Stimulated activated CD8-positive, alpha-beta memory T cell treated with anti-CD3 and anti-CD28 coated beads, Interleukin-4, amount 100 ng/mL, for 48 hours (primary cell): ENCODE measurements around the gene GOLGA6D.
"Not testable (repeated sequence)": the region's sequence is repeated elsewhere in the genome, so short reads cannot be mapped to it uniquely, and the experiment has no call there.

Experiments used
- DNase-seq: peaks from one replicate; pipeline ENCODE4 v3.0.0-alpha.2; 2020

Gene GOLGA6D, protein sequence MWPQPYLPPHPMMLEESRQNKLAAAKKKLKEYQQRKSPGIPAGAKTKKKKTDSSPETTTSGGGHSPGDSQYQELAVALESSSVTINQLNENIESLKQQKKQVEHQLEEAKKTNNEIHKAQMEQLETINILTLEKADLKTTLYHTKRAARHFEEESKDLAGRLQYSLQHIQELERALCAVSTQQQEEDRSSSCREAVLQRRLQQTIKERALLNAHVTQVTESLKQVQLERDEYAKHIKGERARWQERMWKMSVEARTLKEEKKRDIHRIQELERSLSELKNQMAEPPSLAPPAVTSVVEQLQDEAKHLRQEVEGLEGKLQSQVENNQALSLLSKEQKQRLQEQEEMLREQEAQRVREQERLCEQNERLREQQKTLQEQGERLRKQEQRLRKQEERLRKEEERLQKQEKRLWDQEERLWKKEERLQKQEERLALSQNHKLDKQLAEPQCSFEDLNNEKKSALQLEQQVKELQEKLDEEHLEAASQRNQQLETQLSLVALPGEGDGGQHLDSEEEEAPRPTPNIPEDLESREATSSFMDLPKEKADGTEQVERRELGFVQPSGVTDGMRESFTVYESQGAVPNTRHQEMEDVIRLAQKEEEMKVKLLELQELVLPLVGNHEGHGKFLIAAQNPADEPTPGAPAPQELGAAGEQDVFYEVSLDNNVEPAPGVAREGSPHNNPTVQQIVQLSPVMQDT

DNA sequence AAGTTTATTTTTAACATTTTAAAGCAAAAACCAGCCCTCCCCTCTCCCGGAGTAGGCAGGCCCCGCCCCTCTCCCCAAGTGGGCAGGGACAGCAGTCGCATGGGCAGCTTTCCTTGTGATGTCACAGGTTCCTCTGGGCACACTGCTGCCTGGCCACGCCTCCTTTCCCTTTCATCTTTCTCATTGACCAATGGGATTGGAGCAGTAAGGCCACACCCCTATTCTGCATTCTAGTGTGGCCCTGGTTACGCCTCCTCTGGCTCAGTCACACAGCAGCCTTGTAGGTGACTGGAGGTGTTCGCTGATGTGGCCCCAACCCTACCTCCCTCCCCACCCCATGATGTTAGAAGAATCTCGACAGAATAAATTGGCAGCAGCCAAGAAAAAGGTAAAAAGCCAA lies at the start of gene GOLGA6D:
GOLGA6D (plus strand) TSS at position 264 of the 400 bp plus-strand sequence; CDS start at position 305, 41 bp downstream.
- not testable (repeated sequence) for DNase-seq

DNA sequence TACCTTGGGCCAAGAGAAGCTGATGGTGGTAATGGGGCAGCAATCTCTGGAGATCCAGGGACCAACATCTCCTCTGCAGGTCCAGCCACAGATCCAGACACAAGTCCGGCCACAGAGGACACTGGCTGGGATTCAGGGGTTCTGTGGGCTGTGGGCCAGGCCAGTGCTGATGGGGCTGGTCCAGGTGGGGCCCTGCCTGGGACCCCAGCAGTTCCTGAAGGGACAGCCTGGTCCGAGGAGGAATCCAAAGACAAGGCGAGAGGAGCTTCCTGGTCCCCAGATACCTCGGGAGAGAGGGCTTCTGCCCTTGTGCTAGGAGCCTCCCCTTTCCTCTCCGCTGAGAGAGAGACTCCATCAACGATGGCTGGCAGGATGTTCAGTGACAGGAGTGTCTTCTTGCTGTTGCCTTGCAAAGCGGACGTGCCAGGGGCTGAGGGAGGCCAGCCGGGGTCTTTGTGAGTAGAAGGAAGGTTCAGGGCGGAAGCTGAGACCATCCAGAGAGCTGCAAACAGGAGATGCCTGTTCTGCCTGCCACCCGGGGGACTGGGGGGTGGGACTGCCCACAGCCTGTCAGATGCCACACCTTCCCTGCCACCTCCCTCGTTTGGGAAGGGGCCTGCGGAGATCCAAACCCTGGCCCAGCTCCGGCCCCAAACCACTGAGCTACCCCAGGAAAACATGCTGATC lies 49.0 kb upstream of the GOLGA6D start:
- DNase-seq: no peak

DNA sequence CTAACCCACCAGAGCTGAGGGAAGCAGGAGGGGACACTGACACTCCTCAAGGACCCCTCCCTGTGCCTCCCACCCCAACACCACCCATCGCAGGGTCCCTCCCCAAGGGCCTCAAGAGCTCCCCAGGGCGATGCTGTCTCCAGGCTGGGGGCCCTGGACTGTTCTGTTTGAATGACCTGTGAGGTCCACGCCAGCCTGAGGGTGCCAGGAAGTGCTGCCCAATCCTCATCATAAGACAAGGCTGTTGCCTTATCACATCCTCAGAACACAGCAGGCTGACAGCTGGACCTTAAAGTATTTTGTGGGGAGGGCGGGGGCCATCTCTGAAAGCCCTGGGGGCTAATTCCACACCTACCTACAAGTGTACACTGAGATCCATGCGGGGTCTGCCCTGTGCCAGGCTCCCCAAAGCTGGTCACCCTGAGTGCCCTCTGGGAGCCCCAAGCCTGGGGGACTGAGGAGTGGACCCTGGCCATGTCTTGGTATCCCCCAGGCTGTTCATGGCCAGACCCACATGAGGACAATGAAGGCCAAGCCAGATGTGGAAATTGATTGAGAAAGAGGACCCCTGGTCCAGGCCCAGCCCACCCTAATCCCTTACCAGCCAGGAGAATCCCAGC lies 48.3 kb upstream of the GOLGA6D start:
- no peak for DNase-seq

DNA sequence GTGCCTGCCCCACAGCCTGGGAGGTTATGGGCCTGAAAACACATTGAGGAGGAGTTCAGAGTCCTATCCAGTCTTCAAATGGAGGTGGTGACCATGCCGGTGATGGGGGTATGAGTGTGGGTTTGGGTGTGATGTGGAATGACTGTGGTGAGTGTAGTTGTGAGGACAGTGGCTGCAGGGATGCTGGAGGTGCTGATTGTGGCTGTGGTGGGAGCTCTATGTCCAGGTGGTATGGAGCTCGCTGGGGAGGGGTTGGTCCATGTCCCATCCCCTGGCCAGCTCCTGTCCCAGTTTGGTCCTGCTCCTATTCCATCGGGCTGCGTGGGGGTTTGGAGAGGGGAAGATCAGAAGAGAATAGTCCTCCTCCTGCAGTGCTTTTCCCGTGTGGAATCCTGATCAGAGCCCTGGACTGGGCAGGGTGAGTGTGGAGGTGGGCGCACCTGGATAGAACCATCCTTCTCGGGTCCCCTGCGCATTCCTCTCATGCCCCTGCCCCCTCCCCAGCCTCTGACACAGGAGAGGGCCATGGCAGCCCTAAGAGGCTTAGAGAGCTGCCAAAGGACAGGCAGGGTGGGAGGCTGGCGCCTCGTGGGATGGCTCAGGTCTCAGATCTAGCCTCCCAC lies 47.5 kb upstream of the GOLGA6D start:
- DNase-seq: no peak

DNA sequence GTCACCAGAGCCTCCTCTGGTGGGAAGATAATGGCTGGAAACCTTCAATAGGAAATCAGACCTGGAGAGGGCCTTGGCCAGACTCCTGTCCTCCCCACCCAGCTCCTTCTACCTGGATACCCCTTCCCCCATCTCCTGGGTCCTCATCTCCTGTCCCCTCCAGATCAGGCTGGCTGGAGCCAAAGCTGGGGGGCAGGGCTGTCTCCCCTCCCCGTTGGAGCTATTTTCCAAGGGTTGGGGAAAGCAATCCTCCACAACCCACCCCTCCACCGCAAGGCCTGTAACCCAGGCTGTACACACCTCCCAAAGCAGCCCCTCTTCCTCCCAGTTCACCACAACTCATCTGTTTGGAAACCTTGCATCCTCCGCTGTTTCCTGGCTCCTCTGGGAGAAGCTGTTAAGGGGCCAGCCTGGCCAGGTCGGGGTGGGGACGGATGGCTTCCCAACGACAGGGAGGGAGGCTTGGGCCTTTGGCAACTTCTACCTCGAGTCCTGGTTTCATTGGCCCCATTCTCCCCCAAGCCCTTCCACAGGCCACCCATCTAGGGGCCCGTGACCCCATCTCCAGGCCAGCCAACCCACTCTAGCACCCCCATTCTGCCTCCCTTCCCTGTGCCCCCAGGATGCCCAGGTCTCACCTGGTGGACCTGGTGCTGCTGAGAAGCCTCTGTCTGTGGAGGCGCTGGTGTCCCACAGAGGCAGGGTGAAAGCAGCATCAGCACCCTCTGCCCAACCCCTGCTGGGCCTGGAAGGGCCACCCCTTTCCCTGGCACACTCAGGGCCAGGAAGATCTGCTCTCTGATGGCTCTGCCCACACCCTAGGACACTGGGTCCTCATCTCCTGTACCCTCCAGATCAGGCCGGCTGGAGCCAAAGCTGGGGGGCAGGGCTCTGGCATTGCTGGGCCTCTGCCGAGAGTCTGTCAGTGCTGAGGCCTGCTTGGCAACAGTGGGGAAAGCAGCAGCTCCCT lies 46.6 kb upstream of the GOLGA6D start:
- DNase-seq: no peak

DNA sequence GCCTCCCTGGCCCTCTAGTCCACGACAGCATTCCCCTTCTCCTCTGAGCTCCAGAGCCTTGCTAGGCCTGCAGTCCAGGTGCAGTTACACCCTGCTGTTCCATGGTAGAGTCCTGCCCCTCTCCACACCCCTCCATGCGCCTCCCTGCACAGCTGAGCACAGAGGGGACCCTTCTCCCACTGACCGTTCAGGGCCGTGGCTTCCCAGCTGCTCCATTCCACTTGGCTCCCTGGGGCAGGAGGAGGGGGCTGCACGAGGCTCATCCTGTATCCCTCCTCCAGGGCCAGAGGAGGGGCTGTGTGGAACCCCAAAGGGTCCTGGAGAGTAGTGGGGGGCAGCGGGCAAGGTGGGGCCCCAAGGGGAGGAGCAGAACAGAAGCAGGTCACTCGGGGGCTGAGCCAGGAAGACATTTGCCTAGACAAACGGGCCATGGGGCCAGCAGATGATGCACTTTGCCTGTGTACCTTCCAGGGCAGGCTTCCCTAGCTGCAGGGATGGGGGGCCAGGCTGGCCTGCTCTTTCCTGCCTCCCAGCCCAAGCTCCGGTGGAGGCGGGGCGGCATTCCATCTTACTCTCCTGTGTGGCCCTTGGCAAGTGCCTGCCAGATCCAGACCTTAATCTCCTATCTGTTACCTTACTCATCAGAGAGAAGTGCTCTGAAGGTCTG lies 45.2 kb upstream of the GOLGA6D start:
- DNase-seq: peak; percentile 5

DNA sequence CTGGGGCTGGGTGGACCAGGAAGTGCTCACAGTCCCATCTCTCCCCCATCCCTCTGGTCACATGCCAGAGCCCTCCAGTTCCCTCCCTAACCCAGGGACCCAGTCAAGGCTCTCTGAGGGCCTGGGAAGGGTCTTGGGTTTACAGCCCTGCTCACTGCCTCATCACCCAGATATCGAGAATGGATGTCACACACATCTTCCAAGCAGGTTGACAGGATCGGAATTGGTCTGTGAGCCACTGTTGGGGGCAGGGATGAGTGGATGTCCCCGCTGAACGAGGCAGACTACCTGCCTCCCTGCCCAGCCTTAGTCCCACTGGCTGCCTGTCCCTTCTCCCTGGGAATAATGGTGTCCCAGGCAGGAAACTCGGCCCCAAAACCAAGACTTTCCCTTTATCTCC lies 44.5 kb upstream of the GOLGA6D start:
- peak; percentile 1 for DNase-seq

DNA sequence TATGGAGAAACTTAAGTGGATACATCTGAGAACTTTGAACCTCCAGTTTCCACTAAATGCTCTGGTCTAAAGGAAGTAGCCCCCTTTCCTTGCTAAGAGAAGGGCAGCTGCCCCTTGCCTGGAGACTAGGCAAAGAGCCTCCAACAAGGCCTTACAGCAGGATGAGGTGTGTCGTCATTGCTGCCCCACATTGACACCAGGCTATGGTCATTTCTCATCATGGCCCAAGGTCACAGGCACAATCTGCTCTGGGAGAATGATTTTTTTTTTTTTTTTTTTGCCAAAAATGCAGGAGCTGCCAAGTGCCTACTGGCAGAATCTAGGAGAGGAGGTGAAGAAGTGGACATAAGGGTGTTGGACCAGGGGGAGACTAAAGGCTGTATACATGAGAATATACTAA lies 36.9 kb upstream of the GOLGA6D start:
- DNase-seq: not testable (repeated sequence)

DNA sequence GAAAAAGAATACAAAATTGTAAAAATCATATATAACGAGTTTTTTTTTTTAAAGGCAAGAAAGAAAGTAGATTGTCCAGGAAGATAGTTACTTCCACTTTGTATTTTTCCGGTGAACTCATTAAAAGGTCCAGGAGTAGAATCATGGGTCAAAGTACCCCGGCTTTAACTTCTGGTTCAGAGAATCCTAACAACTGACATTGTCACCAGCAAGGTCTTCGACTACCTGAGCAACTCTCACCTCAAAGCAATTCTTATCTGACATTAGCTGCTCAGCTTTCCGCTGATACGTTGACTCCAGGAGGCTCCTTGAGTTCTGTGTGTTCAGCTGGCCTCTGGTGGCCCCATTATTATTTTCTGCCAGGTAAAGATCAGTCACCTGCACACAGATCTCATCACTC lies 33.6 kb upstream of the GOLGA6D start:
- DNase-seq: not testable (repeated sequence)

DNA sequence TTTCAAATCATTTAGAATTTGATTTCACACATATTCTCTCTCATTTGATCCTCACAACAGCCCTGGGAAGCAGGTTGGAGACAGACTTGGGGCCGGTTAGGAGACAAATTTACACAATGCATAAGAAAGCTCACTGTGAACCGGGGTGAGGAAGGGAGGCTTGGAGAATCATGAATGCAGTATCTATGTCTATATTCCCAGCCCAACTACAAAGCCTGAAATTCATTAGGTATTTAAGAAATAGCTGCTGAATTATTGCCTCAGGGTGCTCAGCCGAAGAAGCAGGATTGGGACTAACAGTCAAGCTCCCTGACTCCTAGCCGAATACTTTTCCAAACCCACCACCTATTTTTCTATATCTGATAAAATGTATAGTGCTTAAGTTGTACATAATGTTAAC lies 32.9 kb upstream of the GOLGA6D start:
- DNase-seq: no peak

DNA sequence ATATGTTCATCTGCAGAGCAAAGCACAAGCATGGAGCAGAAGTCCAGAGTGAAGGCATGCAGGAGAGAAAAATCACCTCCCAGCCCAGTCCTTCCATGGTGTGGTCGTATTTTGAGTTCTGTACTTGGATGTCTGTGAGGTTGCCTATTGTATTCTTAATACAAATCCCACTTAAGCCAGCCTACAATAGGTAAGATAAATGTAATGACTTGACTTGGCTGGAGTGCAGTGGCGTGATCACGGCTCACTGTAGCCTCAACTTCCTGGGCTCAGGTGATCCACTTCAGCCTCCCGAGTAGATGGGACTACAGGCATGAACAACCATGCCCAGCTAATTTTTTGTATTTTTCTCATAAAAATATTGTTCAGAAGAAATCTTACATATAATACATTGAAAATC lies 31.3 kb upstream of the GOLGA6D start:
- not testable (repeated sequence) for DNase-seq

DNA sequence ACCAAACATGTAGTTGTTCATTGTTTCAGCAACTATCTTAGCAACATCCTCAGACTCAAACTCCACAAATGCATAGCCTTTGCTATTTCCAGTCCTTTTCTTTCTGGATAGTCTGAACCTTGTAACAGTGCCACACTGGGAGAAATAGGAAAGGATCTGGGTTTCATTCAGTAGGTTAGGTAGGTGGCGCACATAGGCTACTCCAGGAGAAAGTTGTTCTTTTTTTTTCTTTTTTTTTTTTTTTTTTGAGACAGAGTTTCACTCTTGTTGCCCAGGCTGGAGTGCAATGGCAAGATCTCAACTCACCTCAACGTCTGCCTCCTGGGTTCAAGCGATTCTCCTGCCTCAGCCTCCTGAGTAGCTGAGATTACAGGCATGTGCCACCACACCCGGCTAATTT lies 30.4 kb upstream of the GOLGA6D start:
- not testable (repeated sequence) for DNase-seq

DNA sequence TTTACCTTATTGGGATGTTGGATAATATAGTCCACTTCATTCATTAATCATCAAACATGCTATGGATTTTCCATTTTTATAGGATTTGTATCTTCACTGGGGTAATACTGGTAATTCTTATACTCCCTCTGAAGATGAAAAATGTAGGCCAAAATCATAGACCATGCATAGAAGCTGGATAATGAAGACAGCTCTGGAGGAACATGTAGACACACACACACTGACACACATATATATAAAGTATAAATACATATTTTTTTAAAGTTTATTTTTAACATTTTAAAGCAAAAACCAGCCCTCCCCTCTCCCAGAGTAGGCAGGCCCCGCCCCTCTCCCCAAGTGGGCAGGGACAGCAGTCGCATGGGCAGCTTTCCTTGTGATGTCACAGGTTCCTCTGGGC lies 24.6 kb upstream of the GOLGA6D start, which contains the start of gene GOLGA6C:
GOLGA6C (plus strand) TSS at position 301 of the 400 bp plus-strand sequence. CDS start 265 bp downstream, outside the sequence.
- DNase-seq: not testable (repeated sequence)

DNA sequence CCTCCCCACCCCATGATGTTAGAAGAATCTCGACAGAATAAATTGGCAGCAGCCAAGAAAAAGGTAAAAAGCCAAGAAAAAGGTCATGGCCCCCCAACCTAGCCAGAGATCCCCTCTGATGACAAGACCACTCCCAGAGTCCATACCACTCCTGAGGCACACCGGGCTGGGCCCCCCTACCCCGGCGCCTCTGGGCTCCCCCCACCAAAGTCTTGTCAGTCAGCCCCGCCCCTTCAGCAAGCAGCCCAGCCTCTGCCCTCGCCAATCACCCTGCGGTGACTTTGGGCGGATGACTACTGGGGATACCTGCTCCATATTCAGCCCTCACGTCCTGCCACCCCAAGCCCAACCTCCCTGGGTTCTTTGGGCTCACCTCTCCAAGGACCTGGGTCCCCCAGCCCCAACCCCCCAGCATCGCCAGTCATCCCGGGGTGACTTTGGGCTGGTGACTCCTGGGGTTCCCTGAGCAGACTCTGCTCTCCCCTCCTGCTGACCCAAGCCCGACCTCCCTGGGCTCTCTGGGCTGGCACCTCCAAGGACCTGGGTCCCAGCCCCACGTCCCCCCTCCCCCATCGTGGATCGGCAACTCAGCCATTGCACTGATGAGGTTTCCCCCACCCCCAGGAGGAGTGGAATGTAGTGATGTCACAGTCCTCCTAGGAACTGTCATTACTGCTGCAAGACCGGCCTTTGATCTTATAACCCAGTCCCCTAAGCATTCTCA lies 23.9 kb upstream of the GOLGA6D start:
- DNase-seq: not testable (repeated sequence)

DNA sequence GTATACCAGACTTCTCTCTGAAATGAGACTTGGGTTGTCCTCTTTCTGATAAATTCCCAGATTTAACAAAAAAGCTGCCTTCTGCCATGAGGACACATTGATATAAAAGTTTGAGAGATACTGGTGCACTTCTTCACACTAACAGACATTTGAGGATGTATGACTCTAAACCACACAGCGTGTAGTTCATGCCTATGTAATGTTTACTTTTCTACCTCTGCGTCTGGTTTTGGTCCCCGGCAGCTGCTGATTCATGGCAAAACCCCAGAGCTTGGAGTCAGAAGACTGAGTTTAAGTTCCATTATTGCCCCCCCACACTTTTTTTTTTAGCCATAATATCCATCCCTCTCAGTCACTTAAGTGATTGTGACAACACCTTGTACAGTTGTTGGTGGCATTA lies 22.8 kb upstream of the GOLGA6D start:
- DNase-seq: not testable (repeated sequence)

DNA sequence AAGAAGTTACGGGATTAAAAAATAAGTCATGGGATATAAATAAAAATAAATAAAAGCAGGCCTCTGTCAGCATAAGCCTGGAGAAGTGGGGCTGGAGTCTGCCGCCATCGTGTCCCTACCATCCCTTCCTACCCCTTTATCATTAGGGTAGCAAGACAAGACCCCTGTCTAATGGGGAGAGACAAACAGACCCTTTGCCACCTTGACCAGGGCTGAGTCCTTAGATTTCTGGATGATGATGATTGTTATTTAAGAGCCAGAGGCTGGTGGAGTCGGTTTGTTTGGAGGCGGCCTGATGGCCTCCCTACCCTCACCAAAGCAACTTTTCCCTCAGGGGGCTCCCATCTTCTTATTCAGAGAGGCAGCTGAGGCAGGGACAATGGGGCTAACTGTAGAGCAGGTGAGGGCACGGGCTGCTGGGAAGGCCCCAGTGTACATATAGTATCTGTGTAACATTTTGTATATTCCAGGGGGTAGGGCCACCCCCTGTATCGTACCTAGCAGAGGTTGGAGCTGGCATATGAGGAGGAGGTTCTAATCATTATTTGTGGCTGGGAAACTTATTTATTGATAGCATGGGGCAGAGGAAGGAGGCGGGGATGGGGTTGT lies 8.8 kb upstream of the GOLGA6D start:
- DNase-seq: not testable (repeated sequence)

DNA sequence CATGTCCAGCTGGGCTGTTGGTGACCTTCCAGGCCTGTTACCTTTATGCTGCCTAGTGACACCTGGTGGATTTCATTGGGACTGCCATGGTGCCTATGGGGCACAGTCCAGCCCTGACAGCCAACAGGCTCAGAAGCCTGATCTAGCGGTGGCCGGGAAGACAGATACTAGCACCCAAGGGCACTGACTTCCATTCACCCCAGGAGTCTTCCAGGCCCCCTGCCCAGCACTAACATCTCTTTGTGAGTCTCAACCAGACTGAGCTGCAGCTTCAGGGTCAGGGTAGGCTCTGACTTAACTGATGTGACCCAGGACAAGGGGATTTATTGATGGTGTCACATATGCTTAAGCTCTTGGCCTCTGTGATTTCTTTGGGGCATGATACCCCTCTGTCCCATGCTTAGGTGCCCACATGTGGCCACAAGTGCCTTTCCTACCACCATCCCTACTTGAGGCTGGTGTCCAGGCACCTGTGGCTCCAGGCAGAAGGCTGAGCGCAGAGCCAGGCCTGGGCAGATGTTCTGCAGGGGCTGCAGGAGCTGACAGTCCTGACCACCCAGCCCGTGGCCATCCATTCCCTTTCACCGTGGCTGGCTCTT lies 8.0 kb upstream of the GOLGA6D start:
- DNase-seq: peak; percentile 87

DNA sequence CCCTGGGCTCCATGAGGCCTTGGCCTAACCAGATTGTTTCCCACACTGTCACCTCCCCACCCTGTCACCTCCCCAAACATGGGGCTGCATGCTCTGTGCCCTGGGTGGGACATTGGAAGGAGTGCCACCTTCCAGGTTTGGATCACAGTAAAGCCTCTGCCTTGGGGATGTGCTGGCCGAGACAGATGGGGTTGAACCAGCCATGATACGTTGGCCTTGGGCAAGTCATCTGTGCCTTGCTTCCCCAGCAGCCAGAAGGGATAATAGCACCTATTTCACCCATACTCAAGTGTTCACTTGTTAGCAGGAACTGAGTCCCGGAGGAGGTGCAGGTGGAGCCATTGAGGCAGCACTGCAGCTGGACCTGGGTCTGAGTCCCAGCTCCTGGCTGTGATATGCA lies 7.0 kb upstream of the GOLGA6D start:
- not testable (repeated sequence) for DNase-seq

DNA sequence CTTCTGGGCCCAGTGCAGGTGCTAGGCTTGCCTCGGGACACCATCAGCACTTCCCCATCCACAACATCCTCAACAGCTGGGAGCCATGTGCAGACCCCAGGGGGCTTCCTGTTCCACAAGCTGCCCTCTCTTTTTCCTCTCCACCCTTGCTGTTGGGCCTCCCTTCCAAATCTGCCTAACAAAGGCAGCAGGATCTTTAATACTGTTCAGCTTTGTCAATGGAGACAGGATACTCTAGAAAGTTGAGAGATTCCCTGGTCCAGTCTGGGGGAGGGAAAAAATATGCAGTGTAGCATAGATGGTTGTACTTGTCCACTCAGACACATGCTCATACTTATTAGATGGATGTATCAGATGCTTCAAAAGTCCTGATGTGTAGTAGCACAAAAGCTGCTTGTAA lies 4.1 kb upstream of the GOLGA6D start:
- DNase-seq: not testable (repeated sequence)
